ENCODE measurements around the gene TRAF3.

Gene TRAF3

DNA sequence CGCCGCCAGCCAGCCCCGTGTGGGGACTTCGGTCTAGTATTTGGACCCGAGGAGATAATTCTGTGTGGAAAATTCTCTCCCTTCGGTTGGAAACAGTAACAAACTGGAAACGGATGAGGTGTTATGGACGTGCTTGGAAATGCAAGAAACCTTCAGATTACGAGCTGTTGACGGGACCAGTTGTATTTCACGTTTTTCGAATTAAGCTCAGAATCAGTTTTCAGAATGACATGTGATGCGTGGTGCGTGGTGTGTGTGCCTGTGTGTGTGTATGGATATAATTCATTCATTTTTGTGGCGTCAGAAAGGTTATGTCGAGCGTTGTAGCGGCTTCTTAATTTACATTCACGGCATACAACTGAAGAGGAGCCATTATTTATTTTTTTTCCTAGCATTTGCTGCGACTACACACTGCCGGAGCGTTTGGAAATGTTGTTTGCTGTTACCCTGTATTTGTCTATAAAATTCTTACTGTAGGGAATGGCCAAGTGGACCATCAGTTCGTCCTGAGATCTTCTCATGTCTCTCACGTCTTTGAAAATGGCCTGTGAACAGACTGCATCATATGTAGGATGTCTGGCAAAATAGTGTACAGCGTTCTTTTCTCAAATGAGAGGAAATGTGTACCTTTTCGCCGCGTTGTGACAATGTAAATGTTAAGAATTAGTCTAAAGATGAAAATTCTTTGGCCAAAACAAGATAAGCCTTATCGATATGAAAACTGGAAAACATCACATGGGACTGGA lies 1.3 kb downstream of the TRAF3 start:
- no peaks in the 10 kb centered on the region for H3K36me3 ChIP-seq (ENCODE audit: control insufficient read depth, insufficient read depth, low read length)
- peak overlapping the region; percentile 69 for H3K4me3 ChIP-seq (ENCODE audit: insufficient read depth, low read depth, low read length)
- peaks cover 6% of the 10 kb centered on the region for H3K4me1 ChIP-seq (ENCODE audit: control insufficient read depth, insufficient read depth, low read length)
- H3K9me3 ChIP-seq (ENCODE audit: control insufficient read depth, low read length), result no peaks in the 10 kb centered on the region
- H3K27ac ChIP-seq (ENCODE audit: insufficient read depth, low read depth, low read length, poor library complexity, severe bottlenecking), result no peak overlapping the region
- peaks cover 20% of the 10 kb centered on the region for H3K27me3 ChIP-seq (ENCODE audit: control insufficient read depth, insufficient read depth, low read length, poor library complexity, severe bottlenecking)
- 32 to 35% methylated on average over 29 of the region's 29 CpGs for WGBS, 2 experiments

DNA sequence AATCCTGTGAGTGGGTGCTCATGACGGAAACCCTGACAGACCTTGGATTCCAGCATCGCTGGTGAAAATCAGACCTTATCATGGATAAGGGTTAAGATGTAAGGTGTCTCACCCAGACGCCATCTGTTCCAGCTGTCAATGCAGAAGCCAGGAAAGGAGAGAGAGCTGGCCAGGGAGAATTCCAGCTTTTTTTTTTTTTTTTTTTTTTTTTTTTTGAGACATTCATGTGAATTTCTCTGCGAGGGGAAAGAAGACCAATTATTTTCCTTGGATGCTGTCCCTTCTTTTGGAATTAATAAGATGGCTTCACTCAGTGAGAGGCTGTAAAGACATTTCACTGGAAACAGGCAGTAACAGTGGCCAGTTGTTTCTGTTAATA lies 1.8 kb downstream of the TRAF3 start:
- Histone ChIP-seq H3K36me3 (ENCODE audit: control insufficient read depth, insufficient read depth, low read length) (no peaks in the 10 kb centered on the region), H3K4me3 (ENCODE audit: insufficient read depth, low read depth, low read length) (no peak overlapping the region), H3K27ac (ENCODE audit: insufficient read depth, low read depth, low read length, poor library complexity, severe bottlenecking) (no peak overlapping the region), H3K27me3 (ENCODE audit: control insufficient read depth, insufficient read depth, low read length, poor library complexity, severe bottlenecking) (peaks cover 20% of the 10 kb centered on the region), H3K4me1 (ENCODE audit: control insufficient read depth, insufficient read depth, low read length) (peaks cover 6% of the 10 kb centered on the region), H3K9me3 (ENCODE audit: control insufficient read depth, low read length) (no peaks in the 10 kb centered on the region)
- 78 to 89% methylated on average over 4 of the region's 4 CpGs for WGBS, 2 experiments

DNA sequence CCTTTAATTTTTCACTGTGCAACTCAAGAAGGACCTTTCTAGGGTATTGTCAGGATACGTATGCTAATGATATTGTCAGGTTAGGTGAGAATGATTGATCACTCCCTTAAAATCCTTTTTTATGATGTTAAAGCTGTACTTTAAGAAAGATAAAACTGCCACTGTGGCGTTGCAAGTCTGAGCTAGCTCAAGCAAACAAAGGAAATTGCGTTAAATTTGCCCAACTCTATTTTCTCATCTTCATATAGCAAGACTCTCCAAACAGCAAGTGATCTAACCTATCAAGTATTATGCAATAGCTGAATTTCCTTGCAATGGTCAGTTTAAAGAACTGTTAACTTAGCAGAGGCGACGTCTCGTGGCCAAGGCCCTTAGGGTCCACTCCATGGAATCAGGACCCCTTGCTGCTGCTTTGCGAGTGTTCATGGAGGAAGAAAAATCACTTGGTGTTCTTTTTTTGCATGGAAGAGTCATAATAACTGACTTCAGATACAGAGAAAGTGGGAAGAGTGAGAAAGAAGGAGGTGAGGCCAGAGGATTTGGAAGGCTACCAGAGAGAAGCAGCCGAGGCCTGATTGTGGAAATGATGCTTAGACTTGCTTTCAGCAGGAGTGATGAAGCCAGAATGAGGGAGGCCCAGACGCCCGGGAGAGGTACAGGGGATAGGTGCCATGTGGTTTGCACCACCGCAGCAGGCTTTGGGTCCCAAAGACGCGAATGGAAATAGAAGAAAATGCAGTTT lies 2.5 kb downstream of the TRAF3 start:
- 86 to 92% methylated on average over 13 of the region's 13 CpGs for WGBS, 2 experiments
- Histone ChIP-seq H3K27ac (ENCODE audit: insufficient read depth, low read depth, low read length, poor library complexity, severe bottlenecking) (no peak overlapping the region), H3K36me3 (ENCODE audit: control insufficient read depth, insufficient read depth, low read length) (no peaks in the 10 kb centered on the region), H3K4me3 (ENCODE audit: insufficient read depth, low read depth, low read length) (no peak overlapping the region), H3K4me1 (ENCODE audit: control insufficient read depth, insufficient read depth, low read length) (peaks cover 6% of the 10 kb centered on the region), H3K27me3 (ENCODE audit: control insufficient read depth, insufficient read depth, low read length, poor library complexity, severe bottlenecking) (peaks cover 20% of the 10 kb centered on the region), H3K9me3 (ENCODE audit: control insufficient read depth, low read length) (no peaks in the 10 kb centered on the region)

DNA sequence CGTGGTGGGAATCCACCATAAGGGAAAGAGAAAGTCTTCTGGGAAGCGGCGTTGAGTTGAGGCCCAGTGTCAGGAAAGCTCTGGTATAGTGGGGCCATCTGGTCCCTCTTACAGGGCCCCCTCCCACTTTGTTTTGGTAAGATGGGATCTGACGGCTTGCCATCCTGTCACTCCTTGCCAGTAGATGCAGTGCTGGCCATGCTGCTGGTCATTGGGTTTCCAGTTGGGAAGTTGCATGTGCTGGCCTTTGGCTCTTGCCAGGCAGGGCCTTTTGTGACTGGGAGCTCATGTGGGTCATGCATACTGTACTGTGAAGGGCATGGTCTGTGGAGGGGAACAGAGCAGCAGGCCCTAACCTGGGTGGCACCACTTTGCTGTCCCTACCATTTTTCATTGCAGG lies 3.8 kb downstream of the TRAF3 start:
- no peaks in the 10 kb centered on the region for H3K36me3 ChIP-seq (ENCODE audit: control insufficient read depth, insufficient read depth, low read length)
- H3K4me3 ChIP-seq (ENCODE audit: insufficient read depth, low read depth, low read length), result no peak overlapping the region
- no peaks in the 10 kb centered on the region for H3K9me3 ChIP-seq (ENCODE audit: control insufficient read depth, low read length)
- H3K27me3 ChIP-seq (ENCODE audit: control insufficient read depth, insufficient read depth, low read length, poor library complexity, severe bottlenecking), result peaks cover 20% of the 10 kb centered on the region
- H3K4me1 ChIP-seq (ENCODE audit: control insufficient read depth, insufficient read depth, low read length), result peaks cover 6% of the 10 kb centered on the region
- H3K27ac ChIP-seq (ENCODE audit: insufficient read depth, low read depth, low read length, poor library complexity, severe bottlenecking), result no peak overlapping the region
- 90 to 91% methylated on average over 4 of the region's 4 CpGs for WGBS, 2 experiments

DNA sequence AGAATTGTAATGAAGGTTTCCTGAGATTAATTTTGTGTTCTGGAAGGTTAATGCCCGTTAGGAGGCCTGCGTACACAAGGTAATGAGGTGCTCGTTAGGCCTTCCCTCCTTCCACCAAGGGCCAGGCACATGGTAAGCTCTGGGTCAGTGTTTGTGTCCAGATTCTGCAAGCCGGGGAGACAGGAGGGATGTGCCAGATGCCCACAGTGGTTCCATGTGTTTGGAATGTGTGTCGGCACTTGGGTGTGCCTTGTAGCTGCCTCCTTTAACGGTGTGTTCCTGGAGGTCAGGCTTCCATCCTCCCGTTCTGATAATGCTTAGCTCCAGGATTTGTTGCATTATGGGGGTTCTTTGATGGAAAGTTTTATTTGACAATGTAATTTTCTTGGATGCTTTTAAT lies 5.7 kb downstream of the TRAF3 start:
- H3K27ac ChIP-seq (ENCODE audit: insufficient read depth, low read depth, low read length, poor library complexity, severe bottlenecking), result no peak overlapping the region
- WGBS, 2 experiments, result 93 to 94% methylated on average over 7 of the region's 7 CpGs
- H3K4me3 ChIP-seq (ENCODE audit: insufficient read depth, low read depth, low read length), result no peak overlapping the region
- H3K4me1 ChIP-seq (ENCODE audit: control insufficient read depth, insufficient read depth, low read length), result peaks cover 6% of the 10 kb centered on the region
- H3K36me3 ChIP-seq (ENCODE audit: control insufficient read depth, insufficient read depth, low read length), result no peaks in the 10 kb centered on the region
- no peaks in the 10 kb centered on the region for H3K9me3 ChIP-seq (ENCODE audit: control insufficient read depth, low read length)
- peaks cover 20% of the 10 kb centered on the region for H3K27me3 ChIP-seq (ENCODE audit: control insufficient read depth, insufficient read depth, low read length, poor library complexity, severe bottlenecking)

DNA sequence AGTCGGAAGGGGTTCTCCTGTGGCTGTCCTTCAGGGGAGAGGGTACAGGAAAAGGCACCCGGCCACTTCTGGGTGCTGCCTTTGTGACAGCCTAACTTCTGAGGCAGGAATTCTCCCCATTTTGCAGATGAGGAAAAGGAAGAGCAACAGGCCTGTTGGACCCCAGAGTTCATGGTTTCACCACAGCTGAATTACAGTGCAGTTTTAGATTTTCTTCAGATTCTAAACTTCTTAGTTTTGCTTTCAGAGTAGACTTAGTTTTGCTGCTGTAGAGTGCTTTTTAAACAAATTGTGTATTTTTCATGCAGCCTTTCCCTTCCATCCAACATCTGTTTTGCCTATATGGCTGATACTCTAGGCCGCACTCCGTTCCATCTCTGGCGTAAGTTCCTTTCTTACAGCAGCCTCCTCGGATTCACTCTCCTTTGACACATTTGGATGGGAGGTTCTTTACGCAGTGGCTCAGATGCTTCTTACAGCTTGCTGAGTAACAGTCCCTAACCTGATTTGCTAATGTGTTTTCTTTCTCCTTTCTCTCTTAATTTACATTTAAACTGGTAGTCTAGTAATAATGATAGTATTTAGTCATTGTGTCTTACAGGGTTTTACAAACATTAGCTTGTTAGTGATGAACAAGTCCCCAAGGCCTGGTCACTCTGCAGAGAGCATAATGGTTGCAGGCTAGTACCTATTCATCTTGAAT lies 7.8 kb downstream of the TRAF3 start:
- Histone ChIP-seq H3K9me3 (ENCODE audit: control insufficient read depth, low read length) (no peaks in the 10 kb centered on the region), H3K27ac (ENCODE audit: insufficient read depth, low read depth, low read length, poor library complexity, severe bottlenecking) (no peak overlapping the region), H3K4me1 (ENCODE audit: control insufficient read depth, insufficient read depth, low read length) (no peaks in the 10 kb centered on the region), H3K27me3 (ENCODE audit: control insufficient read depth, insufficient read depth, low read length, poor library complexity, severe bottlenecking) (peaks cover under 1% of the 10 kb centered on the region), H3K36me3 (ENCODE audit: control insufficient read depth, insufficient read depth, low read length) (no peaks in the 10 kb centered on the region), H3K4me3 (ENCODE audit: insufficient read depth, low read depth, low read length) (no peak overlapping the region)
- WGBS, 2 experiments, result 91 to 92% methylated on average over 7 of the region's 7 CpGs

DNA sequence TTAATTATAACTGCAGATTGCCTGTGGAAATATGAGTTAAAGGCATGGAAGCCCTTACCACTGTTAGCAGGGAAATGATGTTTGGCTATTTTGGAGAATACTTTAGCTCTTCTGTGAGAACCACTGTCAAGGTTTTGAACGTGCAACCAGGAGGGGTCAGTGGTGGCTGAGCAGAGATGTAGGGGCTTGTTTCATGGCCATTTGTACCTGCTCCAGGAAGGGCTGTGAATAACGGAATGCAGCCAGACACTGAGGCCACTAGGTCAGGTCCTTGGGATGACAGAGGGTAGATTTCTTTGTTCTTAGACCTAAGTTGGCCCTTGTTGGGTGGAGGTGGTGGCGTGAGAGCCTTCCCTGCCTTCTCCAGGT lies 8.3 kb downstream of the TRAF3 start:
- Histone ChIP-seq H3K27me3 (ENCODE audit: control insufficient read depth, insufficient read depth, low read length, poor library complexity, severe bottlenecking) (no peaks in the 10 kb centered on the region), H3K27ac (ENCODE audit: insufficient read depth, low read depth, low read length, poor library complexity, severe bottlenecking) (no peak overlapping the region), H3K36me3 (ENCODE audit: control insufficient read depth, insufficient read depth, low read length) (no peaks in the 10 kb centered on the region), H3K4me3 (ENCODE audit: insufficient read depth, low read depth, low read length) (no peak overlapping the region), H3K9me3 (ENCODE audit: control insufficient read depth, low read length) (no peaks in the 10 kb centered on the region), H3K4me1 (ENCODE audit: control insufficient read depth, insufficient read depth, low read length) (no peaks in the 10 kb centered on the region)
- 83 to 87% methylated on average over 3 of the region's 3 CpGs for WGBS, 2 experiments

DNA sequence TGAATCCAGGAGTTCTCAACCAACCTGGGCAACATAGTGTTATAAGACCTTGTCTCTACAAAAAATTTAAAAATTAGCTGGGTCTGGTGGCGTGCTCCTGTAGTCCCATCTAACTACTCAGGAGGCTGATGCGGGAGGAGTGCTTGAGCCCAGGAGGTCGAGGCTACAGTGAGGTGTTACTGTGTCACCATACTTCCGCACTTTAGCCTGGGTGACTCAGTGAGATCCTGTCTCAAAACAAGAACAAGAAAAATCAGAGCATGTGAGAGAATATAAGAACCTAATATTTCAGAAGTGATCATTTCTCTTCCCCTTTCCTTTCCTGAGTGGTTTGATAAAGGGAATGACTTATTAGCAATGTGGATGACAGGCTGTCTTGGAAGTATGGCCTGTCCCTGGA lies 9.5 kb downstream of the TRAF3 start:
- Histone ChIP-seq H3K36me3 (ENCODE audit: control insufficient read depth, insufficient read depth, low read length) (no peaks in the 10 kb centered on the region), H3K4me3 (ENCODE audit: insufficient read depth, low read depth, low read length) (no peak overlapping the region), H3K27ac (ENCODE audit: insufficient read depth, low read depth, low read length, poor library complexity, severe bottlenecking) (no peak overlapping the region), H3K27me3 (ENCODE audit: control insufficient read depth, insufficient read depth, low read length, poor library complexity, severe bottlenecking) (no peaks in the 10 kb centered on the region), H3K9me3 (ENCODE audit: control insufficient read depth, low read length) (no peaks in the 10 kb centered on the region), H3K4me1 (ENCODE audit: control insufficient read depth, insufficient read depth, low read length) (no peaks in the 10 kb centered on the region)
- WGBS, 2 experiments, result 94 to 95% methylated on average over 4 of the region's 4 CpGs

DNA sequence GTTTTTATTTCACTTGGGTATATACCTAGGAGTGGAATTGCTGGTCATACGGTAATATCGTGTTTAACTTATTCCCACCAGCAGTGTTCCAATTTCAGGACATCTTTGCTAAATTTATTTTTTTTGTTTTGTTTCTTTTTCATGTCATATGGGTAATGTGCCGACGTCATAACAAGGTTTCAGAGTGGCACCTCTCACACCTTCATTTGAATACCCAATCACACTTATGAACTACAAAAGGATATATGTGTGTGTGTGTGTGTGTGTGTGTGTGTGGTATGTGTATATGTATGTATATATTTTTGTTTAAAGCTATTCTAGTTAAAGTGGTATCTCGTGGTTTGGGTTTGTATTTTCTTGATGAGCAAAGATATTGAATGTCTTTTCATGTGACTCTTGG lies 12.1 kb downstream of the TRAF3 start:
- Histone ChIP-seq H3K27ac (ENCODE audit: insufficient read depth, low read depth, low read length, poor library complexity, severe bottlenecking) (no peak overlapping the region), H3K4me1 (ENCODE audit: control insufficient read depth, insufficient read depth, low read length) (no peaks in the 10 kb centered on the region), H3K9me3 (ENCODE audit: control insufficient read depth, low read length) (no peaks in the 10 kb centered on the region), H3K4me3 (ENCODE audit: insufficient read depth, low read depth, low read length) (no peak overlapping the region), H3K36me3 (ENCODE audit: control insufficient read depth, insufficient read depth, low read length) (no peaks in the 10 kb centered on the region), H3K27me3 (ENCODE audit: control insufficient read depth, insufficient read depth, low read length, poor library complexity, severe bottlenecking) (no peaks in the 10 kb centered on the region)
- 91 to 97% methylated on average over 3 to 5 of the region's 5 CpGs for WGBS, 2 experiments
